ENCODE measurements around the gene ZKSCAN2.
A peak's percentile ranks its signal among the peaks of the same experiment; 100 is the strongest.

ZKSCAN2 gene

GRCh38 chr16:25257470-25257955 is at the start of gene ZKSCAN2:
ZKSCAN2 (minus strand) TSS chr16:25257845; CDS start chr16:25257127, 718 bp downstream.
- DNase-seq (ENCODE audit: low read depth) = peak; percentile 91

GRCh38 chr16:25299792-25300590 is 42.3 kb upstream of the ZKSCAN2 start:
- DNase-seq (ENCODE audit: low read depth) = no peak

GRCh38 chr16:25298165-25298872 is 40.7 kb upstream of the ZKSCAN2 start:
- no peak for DNase-seq (ENCODE audit: low read depth)

GRCh38 chr16:25297151-25297787 is 39.6 kb upstream of the ZKSCAN2 start:
- DNase-seq (ENCODE audit: low read depth) = no peak

GRCh38 chr16:25291580-25291979 is 33.9 kb upstream of the ZKSCAN2 start:
- no peak for DNase-seq (ENCODE audit: low read depth)

GRCh38 chr16:25289466-25289865 is 31.8 kb upstream of the ZKSCAN2 start:
- DNase-seq (ENCODE audit: low read depth) = no peak

GRCh38 chr16:25279491-25279890 is 21.8 kb upstream of the ZKSCAN2 start:
- DNase-seq (ENCODE audit: low read depth) = no peak

- no peak for DNase-seq (ENCODE audit: low read depth)
Observed at GRCh38 chr16:25271421-25271820, 13.8 kb upstream of the ZKSCAN2 start.

- DNase-seq (ENCODE audit: low read depth) = no peak
Observed at GRCh38 chr16:25270577-25270976, 12.9 kb upstream of the ZKSCAN2 start.

GRCh38 chr16:25269879-25270278 is 12.2 kb upstream of the ZKSCAN2 start:
- no peak for DNase-seq (ENCODE audit: low read depth)

- no peak for DNase-seq (ENCODE audit: low read depth)
Observed at GRCh38 chr16:25265968-25266367, 8.3 kb upstream of the ZKSCAN2 start.

GRCh38 chr16:25264597-25264996 is 7.0 kb upstream of the ZKSCAN2 start:
- DNase-seq (ENCODE audit: low read depth) = peak; percentile 9

GRCh38 chr16:25260416-25260815 is 2.8 kb upstream of the ZKSCAN2 start:
- DNase-seq (ENCODE audit: low read depth) = peak; percentile 23

GRCh38 chr16:25258861-25259179 is 1.2 kb upstream of the ZKSCAN2 start:
- no peak for DNase-seq (ENCODE audit: low read depth)

GRCh38 chr16:25257956-25258860 is 563 bp upstream of the ZKSCAN2 start:
- peak; percentile 88 for DNase-seq (ENCODE audit: low read depth)

- DNase-seq (ENCODE audit: low read depth) = peak; percentile 25
Observed at GRCh38 chr16:25256695-25257469, 763 bp downstream of the ZKSCAN2 start.

- no peak for DNase-seq (ENCODE audit: low read depth)
Observed at GRCh38 chr16:25253322-25253721, 4.3 kb downstream of the ZKSCAN2 start.

GRCh38 chr16:25250467-25250866 is 7.2 kb downstream of the ZKSCAN2 start:
- no peak for DNase-seq (ENCODE audit: low read depth)

- DNase-seq (ENCODE audit: low read depth) = peak; percentile 11
Observed at GRCh38 chr16:25235991-25236390, 21.7 kb downstream of the ZKSCAN2 start.

GRCh38 chr16:25228372-25228771 is 29.3 kb downstream of the ZKSCAN2 start:
- no peak for DNase-seq (ENCODE audit: low read depth)

- DNase-seq (ENCODE audit: low read depth) = no peak
Observed at GRCh38 chr16:25224731-25225319, 32.8 kb downstream of the ZKSCAN2 start.

Measured in iris pigment epithelial cell (primary cell).